Colonic mucosa (tissue), 4 donors: Measurements from ENCODE around the gene DSG2. TPM values are rescaled to one million over a fixed set of nuclear protein-coding genes. Genes with fewer than 3 reads are reported as not detected.

Experiments used
- DNase-seq: peaks from one replicate; pipeline ENCODE4 v3.0.0-alpha.2; 2020
- H3K27ac ChIP-seq: fragments of 200-600 bp; one replicate; pipeline ENCODE4 v1.8.0; 2021
- H3K27me3 ChIP-seq: fragments of 200-600 bp; one replicate; pipeline ENCODE4 v1.8.0; 2021
- H3K36me3 ChIP-seq: fragments of 200-600 bp; one replicate; pipeline ENCODE4 v1.8.0; 2021
- H3K4me1 ChIP-seq: fragments of 200-600 bp; one replicate; pipeline ENCODE4 v1.8.0; 2021; ENCODE audit warnings: mild to moderate bottlenecking
- H3K4me3 ChIP-seq: fragments of 200-600 bp; one replicate; pipeline ENCODE4 v1.8.0; 2021
- H3K9ac ChIP-seq, 2 donors: one replicate each; pipeline ENCODE4 v1.7.0; 2013; ENCODE audit warnings: control low read depth in 2 of 2, low read depth in 2 of 2, low read length in 2 of 2
- H3K9me3 ChIP-seq: fragments of 200-600 bp; one replicate; pipeline ENCODE4 v1.8.0; 2021
- CTCF ChIP-seq: fragments of 200-600 bp; IDR thresholded peaks from one replicate; pipeline ENCODE4 v1.8.0; 2022; ENCODE audit warnings: antibody characterized with exemption, mild to moderate bottlenecking
- intact Hi-C: fragments of 100-400 bp; cut with DNase I; formaldehyde crosslinking; loops from one replicate; pipeline ENCODE4 v1.14.1; 2022
- total RNA-seq, 2 donors: library from RNA; stranded (reverse); fragmentation: NEBNext Ultra II Directional in 1 of 2; extraction: Animal tissue kit (Norgen Biotek cat#: 25700) in 1 of 2; gene quantifications; one replicate each; pipeline ENCODE4 v1.2.1, GENCODE V29; 2021
- donor health status: healthy.
- donor health status: DM: no; HTN: no; CAD: no.
- donor health status: DM: no; HTN: no; CAD: no.

Gene DSG2
- 100 to 1,000 TPM; 237 to 308 TPM for total RNA-seq

GRCh38 chr18:31497836-31498573 lies at the start of gene DSG2:
Gene DSG2 (plus strand): TSS chr18:31498177. CDS start chr18:31498252, 75 bp downstream.
- H3K4me3 ChIP-seq: peak within 1 kb of the TSS; percentile 66
- intact Hi-C loops: no loop called here
- no peaks in the 10 kb centered on the region for H3K36me3 ChIP-seq
- peak within 1 kb of the TSS; percentile 97 for H3K27ac ChIP-seq
- no peaks in the 10 kb centered on the region for H3K27me3 ChIP-seq
- no peaks in the 10 kb centered on the region for H3K9me3 ChIP-seq
- DNase-seq: peak; percentile 91
- no peak for TF ChIP-seq CTCF
- H3K9ac ChIP-seq: peak within 1 kb of the TSS; percentile 83 to 88
- peaks cover 4% of the 10 kb centered on the region for H3K4me1 ChIP-seq

DNA sequence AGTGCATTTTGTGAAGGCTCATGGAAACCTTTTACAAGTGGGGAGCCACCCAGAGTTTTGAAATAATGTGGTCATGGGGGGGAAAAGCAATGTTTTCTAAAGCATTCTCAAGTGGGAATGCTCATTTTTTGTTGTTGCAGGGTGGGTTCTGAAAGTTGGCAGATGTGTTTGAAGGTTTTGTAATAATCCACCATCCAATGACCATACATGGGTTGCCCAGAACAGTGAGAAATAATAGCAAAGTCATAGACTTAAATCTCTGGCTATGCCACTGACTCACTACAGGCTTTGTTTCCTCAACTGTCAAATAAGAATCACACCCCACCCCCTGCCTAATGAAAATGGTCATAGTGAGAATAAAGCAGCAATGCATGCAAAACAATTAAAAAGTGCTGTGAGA lies 47.6 kb upstream of the DSG2 start:
- H3K36me3 ChIP-seq: no peaks in the 10 kb centered on the region
- H3K4me1 ChIP-seq: no peaks in the 10 kb centered on the region
- no peak overlapping the region for H3K4me3 ChIP-seq
- no peak for TF ChIP-seq CTCF
- DNase-seq: no peak
- no peaks in the 10 kb centered on the region for H3K27me3 ChIP-seq
- intact Hi-C loops: no loop called here
- H3K27ac ChIP-seq: no peak overlapping the region
- H3K9me3 ChIP-seq: no peaks in the 10 kb centered on the region
- no peak overlapping the region for H3K9ac ChIP-seq

- intact Hi-C loops: no loop called here
- Histone ChIP-seq H3K9ac (no peak overlapping the region), H3K27ac (no peak overlapping the region), H3K27me3 (no peaks in the 10 kb centered on the region), H3K4me3 (no peak overlapping the region), H3K4me1 (no peaks in the 10 kb centered on the region), H3K9me3 (no peaks in the 10 kb centered on the region), H3K36me3 (no peaks in the 10 kb centered on the region)
- no peak for DNase-seq
- TF ChIP-seq CTCF: no peak
Observed at GRCh38 chr18:31451625-31452024, 46.4 kb upstream of the DSG2 start.

DNA sequence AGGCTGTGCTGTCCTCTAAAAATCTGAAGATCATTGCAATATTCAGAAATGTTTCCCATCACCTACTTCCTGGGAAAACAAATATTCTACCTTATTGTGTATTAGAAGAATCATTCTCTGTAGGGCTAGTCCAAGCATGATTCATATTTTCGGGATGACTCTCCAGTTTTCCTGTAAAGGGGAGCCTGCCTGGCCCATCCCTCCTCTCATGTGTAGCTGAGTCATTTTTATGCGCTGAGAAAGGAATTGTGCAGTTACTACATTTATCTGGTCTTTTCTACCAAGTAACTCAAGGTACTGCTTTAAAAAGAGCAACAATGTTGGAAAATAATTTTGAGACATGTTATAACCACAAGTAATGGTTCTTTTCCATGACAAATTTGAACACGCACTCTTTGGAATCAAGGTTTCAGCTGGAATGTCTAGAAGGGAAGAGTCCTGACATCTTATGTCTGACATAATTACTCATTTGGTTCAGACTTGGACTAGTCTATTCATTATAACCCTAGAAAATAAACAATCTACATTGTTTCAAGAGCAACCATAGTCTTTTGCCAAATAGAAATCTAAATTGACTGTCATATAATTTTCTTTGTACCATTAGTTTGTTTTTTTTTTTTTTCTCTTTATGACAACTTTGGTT lies 43.8 kb upstream of the DSG2 start:
- Histone ChIP-seq H3K4me3 (no peak overlapping the region), H3K4me1 (no peaks in the 10 kb centered on the region), H3K27me3 (no peaks in the 10 kb centered on the region), H3K36me3 (no peaks in the 10 kb centered on the region), H3K27ac (no peak overlapping the region), H3K9me3 (no peaks in the 10 kb centered on the region), H3K9ac (no peak overlapping the region)
- intact Hi-C loops: no loop called here
- no peak for DNase-seq
- no peak for TF ChIP-seq CTCF

GRCh38 chr18:31469629-31470028 lies 28.3 kb upstream of the DSG2 start:
- Histone ChIP-seq H3K9me3 (no peaks in the 10 kb centered on the region), H3K27me3 (no peaks in the 10 kb centered on the region), H3K4me1 (no peaks in the 10 kb centered on the region), H3K27ac (no peak overlapping the region), H3K36me3 (no peaks in the 10 kb centered on the region), H3K4me3 (no peak overlapping the region), H3K9ac (no peak overlapping the region)
- no peak for DNase-seq
- no peak for TF ChIP-seq CTCF
- intact Hi-C loops: no loop called here
